Peyer's patch (tissue), 4 donors: ENCODE results near the gene PEX5L. TPM values are rescaled to one million over a fixed set of nuclear protein-coding genes. Genes with fewer than 3 reads are reported as not detected.

Source experiments
- DNase-seq, 3 donors: peaks; one replicate each; pipeline ENCODE4 v3.0.0-alpha.2; 2017 to 2019
- H3K27ac ChIP-seq, 4 donors: fragments of 200-600 bp; sonication (generic); one replicate each; pipeline ENCODE4 v1.5.1; 2016 to 2019
- H3K27me3 ChIP-seq, 2 donors: fragments of 200-600 bp; sonication (generic); one replicate each; pipeline ENCODE4 v1.5.1; 2019
- H3K36me3 ChIP-seq, 3 donors: fragments of 200-600 bp; sonication (generic); one replicate each; pipeline ENCODE4 v1.5.1; 2016 to 2019
- H3K4me1 ChIP-seq, 4 donors: fragments of 200-600 bp; sonication (generic); one replicate each; pipeline ENCODE4 v1.5.1; 2016 to 2019
- H3K4me3 ChIP-seq, 4 donors: fragments of 200-600 bp; sonication (generic); 1 replicate in 3 of 4; 2 replicates in 1 of 4; pipeline ENCODE4 v1.5.1; 2016 to 2019; ENCODE audit warnings: mild to moderate bottlenecking in 1 of 4
- H3K9me3 ChIP-seq, 4 donors: fragments of 200-600 bp; sonication (generic); one replicate each; pipeline ENCODE4 v1.5.1; 2016 to 2019; ENCODE audit warnings: mild to moderate bottlenecking in 1 of 4
- CTCF ChIP-seq, 6 experiments: fragments of 450-650 bp in 4 of 6; fragments of 200-600 bp in 2 of 6; sonication (generic) in 1 of 6; IDR thresholded peaks; one replicate each; pipeline ENCODE4 v1.5.1; 2017 to 2019; ENCODE audit warnings: antibody characterized with exemption in 6 of 6, mild to moderate bottlenecking in 3 of 6, moderate library complexity in 1 of 6
- POLR2A ChIP-seq, 2 donors: fragments of 450-650 bp; IDR thresholded peaks; one replicate each; pipeline ENCODE4 v1.5.1; 2017; ENCODE audit warnings: antibody characterized with exemption in 2 of 2, mild to moderate bottlenecking in 2 of 2, moderate library complexity in 2 of 2
- total RNA-seq, 4 donors: library from RNA; depleted of rRNA; stranded (reverse); fragments of >200 nt; gene quantifications; one replicate each; pipeline ENCODE4 v1.1.0, GENCODE V29; 2016

Gene PEX5L
- total RNA-seq, 4 donors from 2014 or later: not detected

GRCh38 chr3:179969525-179969924 is 67.2 kb downstream of the PEX5L start:
- no peaks in the 10 kb centered on the region for H3K4me1 ChIP-seq
- no peak overlapping the region for H3K27ac ChIP-seq
- no peaks in the 10 kb centered on the region for H3K9me3 ChIP-seq
- DNase-seq: no peak
- H3K27me3 ChIP-seq: no peaks in the 10 kb centered on the region
- H3K4me3 ChIP-seq: no peak overlapping the region
- TF ChIP-seq CTCF (IDR thresholded peaks at IDR 0.05) (no peak), POLR2A (IDR thresholded peaks at IDR 0.05) (no peak)
- no peaks in the 10 kb centered on the region for H3K36me3 ChIP-seq

- no peaks in the 10 kb centered on the region for H3K36me3 ChIP-seq
- no peaks in the 10 kb centered on the region for H3K4me1 ChIP-seq
- H3K27me3 ChIP-seq: no peaks in the 10 kb centered on the region
- no peak overlapping the region for H3K27ac ChIP-seq
- H3K4me3 ChIP-seq: no peak overlapping the region
- no peak for DNase-seq
- TF ChIP-seq POLR2A (IDR thresholded peaks at IDR 0.05): no peak
- no peak for TF ChIP-seq CTCF (IDR thresholded peaks at IDR 0.05)
- H3K9me3 ChIP-seq: no peaks in the 10 kb centered on the region
These were observed 69.1 kb downstream of the PEX5L start for GRCh38 chr3:179967622-179968021.

- H3K36me3 ChIP-seq: no peaks in the 10 kb centered on the region
- no peak for DNase-seq
- TF ChIP-seq CTCF (IDR thresholded peaks at IDR 0.05) (no peak), POLR2A (IDR thresholded peaks at IDR 0.05) (no peak)
- no peak overlapping the region for H3K27ac ChIP-seq
- H3K4me1 ChIP-seq: no peaks in the 10 kb centered on the region
- no peak overlapping the region for H3K4me3 ChIP-seq
- no peaks in the 10 kb centered on the region for H3K9me3 ChIP-seq
- no peaks in the 10 kb centered on the region for H3K27me3 ChIP-seq
These were observed 71.8 kb downstream of the PEX5L start for GRCh38 chr3:179964890-179965289.

GRCh38 chr3:179962629-179963387 is 73.9 kb downstream of the PEX5L start:
- H3K27ac ChIP-seq: no peak overlapping the region
- no peak for DNase-seq
- H3K27me3 ChIP-seq: no peaks in the 10 kb centered on the region
- no peak overlapping the region for H3K4me3 ChIP-seq
- TF ChIP-seq CTCF (IDR thresholded peaks at IDR 0.05) (no peak), POLR2A (IDR thresholded peaks at IDR 0.05) (no peak)
- H3K36me3 ChIP-seq: no peaks in the 10 kb centered on the region
- no peaks in the 10 kb centered on the region for H3K9me3 ChIP-seq
- H3K4me1 ChIP-seq: no peaks in the 10 kb centered on the region

GRCh38 chr3:179961703-179962078 is 75.0 kb downstream of the PEX5L start:
- Histone ChIP-seq H3K4me3 (no peak overlapping the region), H3K27ac (no peak overlapping the region), H3K36me3 (no peaks in the 10 kb centered on the region), H3K9me3 (no peaks in the 10 kb centered on the region), H3K27me3 (no peaks in the 10 kb centered on the region), H3K4me1 (no peaks in the 10 kb centered on the region)
- TF ChIP-seq CTCF (IDR thresholded peaks at IDR 0.05): no peak
- no peak for TF ChIP-seq POLR2A (IDR thresholded peaks at IDR 0.05)
- no peak for DNase-seq
